K562 treated with DMSO at 1 percent for 24 hours (cell line): Measurements from ENCODE around the gene SMAP1. TPM values are rescaled to one million over a fixed set of nuclear protein-coding genes. Genes with fewer than 3 reads are reported as not detected.

ENCODE experiments used
- total RNA-seq: library from RNA; unstranded; fragments of 300-600 nt; gene quantifications from 2 replicates; pipeline ENCODE4 v1.2.3, GENCODE V29; 2022; ENCODE audit warnings: low read depth; ENCODE audit not compliant: insufficient read depth

SMAP1 gene
- 20.6 and 22.3 TPM in 2 replicates for total RNA-seq

GRCh38 chr6:70667711-70668498, at the start of gene SMAP1:
Gene SMAP1, plus strand, starts transcription at chr6:70667883. Its CDS starts 141 bp downstream, at chr6:70668024.

Other genes with a start within 250 kb of the SMAP1 start
- gene SDHAF4, start 101.0 kb upstream of the SMAP1 start, total RNA-seq: 2.8 TPM in 2 replicates